DMS 273 (cell line): ENCODE measurements around the gene SHC4.
"Not testable (repeated sequence)": the region's sequence is repeated elsewhere in the genome, so short reads cannot be mapped to it uniquely, and the experiment has no call there.

Experiments used
- DNase-seq: peaks from one replicate; lab custom pipeline; 2025; ENCODE audit not compliant: unreplicated experiment; lab: John Stamatoyannopoulos, UW

The SHC4 gene

GRCh38 chr15:48925714-48926223 lies 38.0 kb downstream of the SHC4 start:
- DNase-seq: peak; percentile 4

GRCh38 chr15:48924528-48925393 lies 39.0 kb downstream of the SHC4 start:
- no peak for DNase-seq

GRCh38 chr15:48922046-48922445 lies 41.7 kb downstream of the SHC4 start:
- DNase-seq: no peak

GRCh38 chr15:48916721-48917120 lies 47.0 kb downstream of the SHC4 start:
- DNase-seq: no peak

DNA sequence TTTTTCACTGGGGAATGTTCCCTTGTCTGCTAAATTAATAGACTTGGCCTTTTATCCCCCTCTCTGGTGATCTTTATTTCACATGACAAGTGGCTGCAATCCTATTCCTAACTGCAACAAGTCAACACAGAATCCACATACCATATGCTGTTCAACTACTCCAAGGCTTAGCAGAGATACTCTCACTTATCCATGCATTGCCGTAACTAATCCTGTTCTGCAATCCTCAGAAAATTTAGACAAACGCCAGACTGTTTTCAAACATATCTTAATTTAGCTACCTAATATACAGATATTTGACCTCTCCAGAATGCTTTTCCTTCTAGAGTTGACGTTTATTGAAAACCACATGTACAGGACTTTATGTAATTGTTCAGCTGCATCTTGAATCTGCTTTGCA lies 47.9 kb downstream of the SHC4 start:
- no peak for DNase-seq

GRCh38 chr15:48914717-48915116 lies 49.0 kb downstream of the SHC4 start:
- DNase-seq: no peak

- DNase-seq: no peak
Measured at GRCh38 chr15:48913141-48913540, 50.6 kb downstream of the SHC4 start.

DNA sequence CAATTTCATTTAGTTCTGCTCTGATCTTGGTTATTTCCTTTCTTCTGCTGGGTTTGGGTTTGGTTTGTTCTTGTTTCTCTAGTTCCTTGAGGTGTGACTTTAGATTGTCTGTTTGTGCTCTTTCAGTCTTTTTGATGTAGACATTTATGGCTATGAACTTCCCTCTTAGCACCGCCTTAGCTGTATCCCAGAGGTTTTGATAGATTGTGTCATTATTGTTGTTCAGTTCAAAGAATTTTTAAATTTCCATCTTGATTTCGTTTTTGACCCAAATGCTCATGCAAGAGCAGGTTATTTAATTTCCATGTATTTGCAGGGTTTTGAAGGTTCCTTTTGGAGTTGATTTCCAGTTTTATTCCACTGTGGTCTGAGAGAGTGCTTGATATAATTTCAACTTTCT lies 53.2 kb downstream of the SHC4 start:
- DNase-seq: not testable (repeated sequence)

GRCh38 chr15:48909313-48909712 lies 54.4 kb downstream of the SHC4 start:
- DNase-seq: not testable (repeated sequence)

DNA sequence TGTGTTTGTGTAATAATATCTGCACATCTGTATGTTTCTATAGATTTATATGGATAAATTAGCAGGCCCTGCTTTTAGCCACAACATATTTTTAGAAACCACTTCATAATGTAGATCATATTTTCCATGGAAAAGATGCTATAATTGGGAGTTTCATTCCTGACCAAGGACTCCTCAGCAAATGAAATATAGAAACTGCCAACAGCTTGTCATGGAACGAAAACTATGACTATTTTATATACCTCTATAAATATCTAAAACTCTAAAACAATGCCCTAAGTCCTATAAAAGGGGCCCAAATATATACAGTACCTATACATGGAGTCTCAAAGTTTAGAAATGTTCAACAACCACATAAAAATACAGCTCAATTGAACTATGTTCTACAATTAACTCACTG lies 57.9 kb downstream of the SHC4 start:
- no peak for DNase-seq

- DNase-seq: no peak
Measured at GRCh38 chr15:48905216-48905615, 58.5 kb downstream of the SHC4 start.

GRCh38 chr15:48904758-48905157 lies 59.0 kb downstream of the SHC4 start:
- DNase-seq: no peak

DNA sequence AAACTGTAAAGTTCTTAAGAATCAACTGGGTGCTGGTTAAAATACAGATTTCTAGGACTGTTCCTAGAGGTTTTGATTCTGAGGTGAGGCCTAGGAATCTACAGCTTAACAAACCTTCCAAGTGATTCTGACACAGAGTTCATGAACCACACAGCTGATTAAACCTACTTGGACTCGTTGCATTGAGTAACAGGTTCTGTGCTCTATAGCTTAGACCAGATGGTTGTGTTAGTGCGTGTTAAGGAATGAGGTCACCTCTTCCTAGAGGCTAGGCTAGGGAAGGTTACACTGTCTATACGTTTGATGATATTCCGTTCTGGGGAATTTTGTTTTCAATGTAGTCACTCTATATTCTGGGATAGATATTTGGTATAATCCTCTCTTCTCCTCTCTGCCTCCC lies 63.9 kb downstream of the SHC4 start:
- peak; percentile 18 for DNase-seq

GRCh38 chr15:48898446-48898845 lies 65.3 kb downstream of the SHC4 start:
- DNase-seq: no peak

DNA sequence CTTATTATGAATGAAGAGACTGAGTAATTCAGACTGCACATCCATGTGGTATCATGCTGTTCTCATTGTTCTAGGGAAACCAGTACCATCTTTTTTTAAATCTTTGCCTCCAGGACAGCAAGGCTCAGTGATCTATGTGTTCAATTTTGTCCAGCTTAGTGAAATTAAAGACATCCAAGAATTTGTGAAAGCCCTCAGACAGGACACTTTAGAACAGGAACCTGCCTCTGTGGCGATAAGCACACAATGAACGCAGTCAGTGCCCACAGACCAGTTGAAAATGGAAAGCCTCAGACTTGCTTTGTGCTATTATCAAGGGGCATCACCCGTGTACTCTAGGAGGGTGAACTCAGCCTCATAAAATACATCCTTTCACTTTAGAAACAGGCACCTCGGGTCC lies 65.7 kb downstream of the SHC4 start:
- no peak for DNase-seq

- no peak for DNase-seq
Measured at GRCh38 chr15:48896869-48897814, 66.6 kb downstream of the SHC4 start.

DNA sequence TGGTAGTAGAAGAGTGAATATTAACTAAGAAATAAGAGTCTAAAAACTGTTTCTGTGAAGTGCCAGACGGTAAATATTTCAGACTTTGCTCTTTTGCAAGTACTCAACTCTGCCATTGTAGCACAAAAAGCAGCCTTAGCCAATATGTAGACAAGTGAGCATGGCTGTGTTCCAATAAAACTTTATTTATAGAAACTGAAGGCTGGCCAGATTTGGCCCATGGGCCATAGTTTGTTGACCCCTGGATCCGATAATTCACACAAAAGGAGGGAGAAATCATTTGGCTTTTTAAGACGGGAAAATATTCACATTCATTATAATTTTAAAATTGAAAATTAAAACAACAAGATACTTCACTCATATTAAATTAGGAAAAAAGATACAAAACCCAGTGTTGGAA lies 70.4 kb downstream of the SHC4 start:
- no peak for DNase-seq

- DNase-seq: no peak
Measured at GRCh38 chr15:48891232-48891765, 72.4 kb downstream of the SHC4 start.

DNA sequence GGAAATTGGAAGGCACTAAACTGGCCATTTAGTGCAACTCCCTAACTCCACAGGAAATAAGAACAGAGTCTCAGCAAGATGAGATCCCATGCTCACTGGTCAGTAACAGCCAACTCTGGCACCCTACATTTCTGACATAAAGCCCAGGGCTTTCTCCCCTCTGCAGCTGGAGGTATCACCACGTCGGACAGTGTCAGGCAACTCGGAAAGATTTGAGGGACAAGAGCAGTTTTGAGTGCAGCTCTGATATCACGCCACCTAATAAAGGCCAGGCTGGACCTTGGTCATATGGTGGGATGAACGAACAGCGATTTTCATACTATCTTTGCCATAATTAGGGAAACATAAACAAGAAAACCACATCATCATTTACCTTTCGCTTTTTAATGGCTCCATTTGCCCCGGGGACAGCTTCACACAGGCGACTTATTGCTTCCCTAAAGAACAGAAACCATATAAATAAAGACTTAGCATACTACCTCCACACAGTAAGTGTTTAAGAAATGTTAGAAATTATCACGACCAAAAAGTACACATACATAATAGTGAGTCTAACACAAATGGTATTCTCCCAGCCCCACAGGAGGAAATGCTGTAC lies 73.2 kb downstream of the SHC4 start:
- no peak for DNase-seq

DNA sequence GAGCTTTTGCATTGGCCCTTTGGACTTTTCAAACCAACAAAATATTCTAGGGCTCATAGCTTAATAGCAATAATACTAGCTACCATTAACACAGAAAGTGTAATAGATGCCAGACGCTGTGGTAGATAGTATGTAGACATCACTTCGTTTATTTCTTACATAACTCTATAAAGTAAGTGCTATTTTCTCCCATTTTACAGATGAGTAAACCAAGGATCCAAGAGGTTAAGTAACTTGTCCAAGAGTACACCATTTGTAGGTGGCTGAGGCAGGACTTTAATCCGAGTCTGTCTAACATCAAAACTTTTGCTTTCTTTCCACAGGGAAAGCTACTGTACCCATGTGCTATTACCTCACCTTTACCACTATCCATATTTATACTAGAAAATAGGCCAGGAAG lies 73.8 kb downstream of the SHC4 start:
- DNase-seq: no peak

DNA sequence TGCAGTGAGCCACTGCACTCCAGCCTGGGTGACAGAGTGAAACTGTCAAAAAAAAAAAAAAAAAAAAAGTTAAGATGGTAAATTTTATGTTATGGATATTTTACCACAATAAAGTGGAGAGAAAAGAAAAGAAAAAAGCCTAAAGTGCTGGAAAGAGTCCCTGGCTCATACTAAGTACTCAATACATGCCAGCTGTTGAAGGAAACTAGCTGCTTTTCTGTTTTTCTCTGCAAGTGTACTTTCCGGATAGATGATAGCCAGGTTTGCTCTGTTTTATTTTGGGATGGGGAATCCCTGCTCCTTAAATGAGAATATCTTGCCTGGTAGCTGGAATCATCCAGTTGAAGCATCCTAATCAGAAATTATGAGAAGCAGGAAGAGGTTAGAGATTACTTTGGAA lies 74.9 kb downstream of the SHC4 start:
- no peak for DNase-seq
